ENCODE data around the gene TAF8. TPM values are rescaled to one million over a fixed set of nuclear protein-coding genes. Genes with fewer than 3 reads are reported as not detected.
"Not testable (repeated sequence)": the region's sequence is repeated elsewhere in the genome, so short reads cannot be mapped to it uniquely, and the experiment has no call there.

TAF8 gene
- total RNA-seq (2021; ENCODE audit: unreplicated experiment) = 35.5 TPM
- polyA plus RNA-seq (2012; ENCODE audit: insufficient read length) = 18.2 TPM
- percentile 79 among the genes with signal in this experiment for Bru-seq, nascent RNA
- percentile 84 among the genes with signal in this experiment for BruChase-seq, experiment 1, labeled RNA remaining after a 2-hour chase
- BruChase-seq, experiment 2, labeled RNA remaining after a 6-hour chase = percentile 83 among the genes with signal in this experiment
- long read RNA-seq, partial matches to known transcripts = 1 of 13 reads
- long read RNA-seq, other reads (novel, unspliced or antisense) = 10 of 13 reads

GRCh38 chr6:42050297-42051267 lies at the start of gene TAF8:
TAF8 (plus strand) TSS chr6:42050524; CDS start chr6:42050542, 18 bp downstream.
- H3K4me3 ChIP-seq (ENCODE audit: low read depth in 2 of 2, low read length in 2 of 2) = peak within 1 kb of the TSS; percentile 85 to 97
- CTCF ChIA-PET = interaction anchor here (0.6 to 0.7 kb wide), 2 partner anchors 15 to 265 kb away, joined by 3 to 7 read pairs; no protein-coding TSS in a partner anchor
- no TSS peak for BruUV-seq (replicated peaks)
- peak; percentile 70 for DNase-seq (ENCODE audit: low read depth, low spot score)
- peak; percentile 92 for ATAC-seq
- H3K36me3 ChIP-seq (ENCODE audit: control insufficient read depth, insufficient read depth, low read length) = peaks cover 6% of the 10 kb centered on the region; the same call in 1 of the 2 replicates
- peak within 1 kb of the TSS; percentile 96 for H3K27ac ChIP-seq (ENCODE audit: low read length)
- no peaks in the 10 kb centered on the region for H3K27me3 ChIP-seq (ENCODE audit: control insufficient read depth, insufficient read depth, low read length)
- POLR2A ChIA-PET = interaction anchor here (0.6 to 0.7 kb wide), 3 partner anchors 8 to 728 kb away, joined by 3 to 5 read pairs (median 5); no protein-coding TSS in a partner anchor
- peak; percentile 98 for TF ChIP-seq POLR2AphosphoS5 (IDR thresholded peaks at IDR 0.05; ENCODE audit: low read depth, low read length)
- no peak for TF ChIP-seq CTCF (IDR thresholded peaks at IDR 0.05)
- TF ChIP-seq SIN3A (IDR thresholded peaks at IDR 0.05; ENCODE audit: borderline replicate concordance, insufficient read depth, low read depth, low read length) = peak; percentile 84; the same call in 1 of the 2 replicates
- peak in 1 of 2 experiments; percentile 40; a peak in 1 of 4 replicates for TF ChIP-seq REST (IDR thresholded peaks at IDR 0.05; ENCODE audit: insufficient read depth in 1 of 2, low read depth in 2 of 2, low read length in 1 of 2)
- TF ChIP-seq TCF7L2 (IDR thresholded peaks at IDR 0.05; ENCODE audit: low read depth, low read length) = peak; percentile 99
- intact Hi-C loops (cut with micrococcal nuclease; ENCODE audit: unreplicated experiment) (no loop called here), in situ Hi-C loops (cut with HindIII; ENCODE audit: low pct_unique_long_range_greater_than_20kb, low sequenced_read_pairs) (no loop called here)
- no peaks in the 10 kb centered on the region for H3K9me3 ChIP-seq (ENCODE audit: control insufficient read depth, insufficient read depth, low read depth, low read length)
- H3K4me1 ChIP-seq (ENCODE audit: control insufficient read depth, insufficient read depth, low read length) = peaks cover 22% of the 10 kb centered on the region

GRCh38 chr6:42001506-42001905 lies 48.8 kb upstream of the TAF8 start:
- no peak overlapping the region for H3K27ac ChIP-seq (ENCODE audit: low read length)
- DNase-seq (ENCODE audit: low read depth, low spot score) (no peak), ATAC-seq (no peak)
- H3K4me1 ChIP-seq (ENCODE audit: control insufficient read depth, insufficient read depth, low read length) = no peaks in the 10 kb centered on the region
- no peak for TF ChIP-seq POLR2AphosphoS5 (IDR thresholded peaks at IDR 0.05; ENCODE audit: low read depth, low read length)
- no peak for TF ChIP-seq REST (IDR thresholded peaks at IDR 0.05; ENCODE audit: insufficient read depth in 1 of 2, low read depth in 2 of 2, low read length in 1 of 2)
- TF ChIP-seq TCF7L2 (IDR thresholded peaks at IDR 0.05; ENCODE audit: low read depth, low read length) = no peak
- no peak for TF ChIP-seq SIN3A (IDR thresholded peaks at IDR 0.05; ENCODE audit: borderline replicate concordance, insufficient read depth, low read depth, low read length)
- no peak for TF ChIP-seq CTCF (IDR thresholded peaks at IDR 0.05)
- ChIA-PET POLR2A (interaction anchor here (0.6 kb wide), 1 partner anchor 21 kb away, joined by 3 read pairs; no protein-coding TSS in a partner anchor), CTCF (no interaction called here)
- no peak overlapping the region for H3K4me3 ChIP-seq (ENCODE audit: low read depth in 2 of 2, low read length in 2 of 2)
- H3K9me3 ChIP-seq (ENCODE audit: control insufficient read depth, insufficient read depth, low read depth, low read length) = no peaks in the 10 kb centered on the region
- in situ Hi-C loops (cut with HindIII; ENCODE audit: low pct_unique_long_range_greater_than_20kb, low sequenced_read_pairs) (no loop called here), intact Hi-C loops (cut with micrococcal nuclease; ENCODE audit: unreplicated experiment) (no loop called here)
- BruUV-seq (replicated peaks) = no TSS peak
- no peaks in the 10 kb centered on the region for H3K36me3 ChIP-seq (ENCODE audit: control insufficient read depth, insufficient read depth, low read length)
- H3K27me3 ChIP-seq (ENCODE audit: control insufficient read depth, insufficient read depth, low read length) = no peaks in the 10 kb centered on the region

DNA sequence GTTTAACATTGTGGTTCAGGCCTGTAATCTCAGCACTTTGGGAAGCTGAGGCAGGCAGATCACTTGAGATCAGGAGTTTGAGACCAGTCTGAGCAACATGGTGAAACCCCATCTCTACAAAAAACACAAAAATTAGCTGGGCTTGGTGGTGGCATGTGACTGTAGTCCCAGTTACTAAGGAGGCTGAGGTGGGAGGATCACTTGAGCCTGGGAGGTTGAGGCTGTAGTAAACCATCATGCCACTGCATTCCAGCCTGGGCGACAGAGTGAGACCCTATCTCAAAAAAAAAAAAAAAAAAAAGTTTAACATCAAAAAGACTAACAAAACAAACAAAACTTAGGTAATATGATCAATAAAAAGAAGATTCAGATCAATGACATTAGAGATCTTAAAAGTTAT lies 46.7 kb upstream of the TAF8 start:
- H3K4me3 ChIP-seq (ENCODE audit: low read depth in 2 of 2, low read length in 2 of 2); H3K27ac ChIP-seq (ENCODE audit: low read length); BruUV-seq (replicated peaks); H3K27me3 ChIP-seq (ENCODE audit: control insufficient read depth, insufficient read depth, low read length); H3K36me3 ChIP-seq (ENCODE audit: control insufficient read depth, insufficient read depth, low read length); POLR2A ChIA-PET; H3K4me1 ChIP-seq (ENCODE audit: control insufficient read depth, insufficient read depth, low read length); H3K9me3 ChIP-seq (ENCODE audit: control insufficient read depth, insufficient read depth, low read depth, low read length); ATAC-seq; CTCF ChIA-PET; DNase-seq (ENCODE audit: low read depth, low spot score); in situ Hi-C loops (cut with HindIII; ENCODE audit: low pct_unique_long_range_greater_than_20kb, low sequenced_read_pairs); intact Hi-C loops (cut with micrococcal nuclease; ENCODE audit: unreplicated experiment): not testable (repeated sequence)

Measured in Panc1 (cell line).